GM18909 (cell line): ENCODE data around the gene PDZD2.
"Not testable (repeated sequence)": the region's sequence is repeated elsewhere in the genome, so short reads cannot be mapped to it uniquely, and the experiment has no call there.

ENCODE experiments used
- ATAC-seq: cut with Tn5 transposase; IDR thresholded peaks from one replicate; pipeline ENCODE4 v1.9.1; 2021; ENCODE audit warnings: mild to moderate bottlenecking; ENCODE audit not compliant: unreplicated experiment, poor library complexity

The PDZD2 gene

GRCh38 chr5:31728806-31729205 lies 89.9 kb downstream of the PDZD2 start:
- not testable (repeated sequence) for ATAC-seq

GRCh38 chr5:31730139-31730538 lies 91.2 kb downstream of the PDZD2 start:
- ATAC-seq, result no peak

GRCh38 chr5:31731016-31731415 lies 92.1 kb downstream of the PDZD2 start:
- no peak for ATAC-seq

GRCh38 chr5:31731710-31732301 lies 92.9 kb downstream of the PDZD2 start:
- no peak for ATAC-seq

GRCh38 chr5:31732821-31733220 lies 93.9 kb downstream of the PDZD2 start:
- ATAC-seq, result not testable (repeated sequence)

GRCh38 chr5:31733371-31733770 lies 94.4 kb downstream of the PDZD2 start:
- no peak for ATAC-seq

GRCh38 chr5:31736127-31736526 lies 97.2 kb downstream of the PDZD2 start:
- ATAC-seq, result no peak

- ATAC-seq, result no peak
Measured at GRCh38 chr5:31738199-31738598, 99.3 kb downstream of the PDZD2 start.

- ATAC-seq, result no peak
Measured at GRCh38 chr5:31741496-31741895, 102.6 kb downstream of the PDZD2 start.

GRCh38 chr5:31743678-31744077 lies 104.7 kb downstream of the PDZD2 start:
- no peak for ATAC-seq

- ATAC-seq, result no peak
Measured at GRCh38 chr5:31748458-31749172, 109.7 kb downstream of the PDZD2 start.

- ATAC-seq, result no peak
Measured at GRCh38 chr5:31750215-31750614, 111.3 kb downstream of the PDZD2 start.

- no peak for ATAC-seq
Measured at GRCh38 chr5:31751610-31752009, 112.7 kb downstream of the PDZD2 start.

GRCh38 chr5:31753700-31754357 lies 114.9 kb downstream of the PDZD2 start:
- ATAC-seq, result no peak

GRCh38 chr5:31754358-31754704 lies 115.4 kb downstream of the PDZD2 start:
- ATAC-seq, result no peak

- no peak for ATAC-seq
Measured at GRCh38 chr5:31754741-31755675, 116.1 kb downstream of the PDZD2 start.

GRCh38 chr5:31755676-31756230 lies 116.8 kb downstream of the PDZD2 start:
- ATAC-seq, result no peak

GRCh38 chr5:31757806-31758205 lies 118.9 kb downstream of the PDZD2 start:
- no peak for ATAC-seq

GRCh38 chr5:31758803-31759425 lies 120.0 kb downstream of the PDZD2 start:
- no peak for ATAC-seq

- ATAC-seq, result no peak
Measured at GRCh38 chr5:31759925-31760324, 121.0 kb downstream of the PDZD2 start.
